ENCODE results near the gene SLC11A2.

DNA sequence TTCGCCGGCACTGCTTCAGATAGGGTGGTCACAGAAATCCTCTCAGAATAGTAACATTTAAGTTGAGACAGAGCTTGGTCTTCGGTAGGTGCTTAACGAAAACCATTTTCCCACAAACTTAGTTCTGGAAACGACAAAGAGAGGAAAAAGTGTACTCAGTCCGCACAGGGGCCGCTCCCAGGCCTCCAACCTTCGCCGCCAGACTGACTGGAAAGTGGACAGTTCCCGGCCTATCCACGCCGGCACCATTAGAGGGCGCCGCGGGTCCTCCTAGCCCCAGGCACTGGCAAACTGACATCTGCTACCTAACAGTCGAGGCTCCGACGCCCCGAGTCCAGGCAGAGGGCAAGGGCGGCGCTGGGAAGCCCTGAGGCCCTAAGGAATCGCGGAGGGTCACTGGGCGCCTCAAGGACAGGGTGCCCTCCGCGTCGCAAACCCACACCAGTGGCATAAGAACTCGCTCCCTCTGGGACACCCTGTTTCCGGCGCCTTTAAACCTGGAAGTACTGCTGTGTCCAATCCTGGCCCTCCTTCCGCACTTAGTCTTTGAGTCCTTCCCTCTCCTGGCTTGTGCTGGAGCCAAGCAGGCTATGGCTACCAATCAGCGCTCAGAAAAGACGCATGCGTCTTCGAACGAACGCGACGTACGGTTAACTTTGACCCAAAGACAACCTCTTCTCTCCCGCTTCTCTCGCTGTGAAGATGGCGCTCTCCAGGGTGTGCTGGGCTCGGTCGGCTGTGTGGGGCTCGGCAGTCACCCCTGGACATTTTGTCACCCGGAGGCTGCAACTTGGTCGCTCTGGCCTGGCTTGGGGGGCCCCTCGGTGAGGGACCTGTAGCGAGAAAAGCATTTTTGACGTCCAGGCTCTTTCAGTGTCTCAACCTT is 21.7 kb upstream of the SLC11A2 start, which contains the start of gene LETMD1:
- TF ChIP-seq POLR2A (IDR thresholded peaks at IDR 0.05; ENCODE audit: insufficient read depth in 1 of 2, low read depth in 2 of 2, low read length in 2 of 2) (peak; percentile 88 to 89), TBL1XR1 (IDR thresholded peaks at IDR 0.05; ENCODE audit: borderline replicate concordance, low read length, partially characterized antibody) (no peak), GATAD1 (CRISPR knock-in tag; IDR thresholded peaks at IDR 0.05) (peak; percentile 88), ZSCAN20 (CRISPR knock-in tag; IDR thresholded peaks at IDR 0.05; ENCODE audit: borderline replicate concordance) (0 out of 2 replicates have a peak, but pooled peaks have one; percentile 46)
- TF ChIP-seq, protein P1, sequence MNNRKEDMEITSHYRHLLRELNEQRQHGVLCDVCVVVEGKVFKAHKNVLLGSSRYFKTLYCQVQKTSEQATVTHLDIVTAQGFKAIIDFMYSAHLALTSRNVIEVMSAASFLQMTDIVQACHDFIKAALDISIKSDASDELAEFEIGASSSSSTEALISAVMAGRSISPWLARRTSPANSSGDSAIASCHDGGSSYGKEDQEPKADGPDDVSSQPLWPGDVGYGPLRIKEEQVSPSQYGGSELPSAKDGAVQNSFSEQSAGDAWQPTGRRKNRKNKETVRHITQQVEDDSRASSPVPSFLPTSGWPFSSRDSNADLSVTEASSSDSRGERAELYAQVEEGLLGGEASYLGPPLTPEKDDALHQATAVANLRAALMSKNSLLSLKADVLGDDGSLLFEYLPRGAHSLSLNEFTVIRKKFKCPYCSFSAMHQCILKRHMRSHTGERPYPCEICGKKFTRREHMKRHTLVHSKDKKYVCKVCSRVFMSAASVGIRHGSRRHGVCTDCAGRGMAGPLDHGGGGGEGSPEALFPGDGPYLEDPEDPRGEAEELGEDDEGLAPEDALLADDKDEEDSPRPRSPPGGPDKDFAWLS (CRISPR knock-in tag; IDR thresholded peaks at IDR 0.05; ENCODE audit: borderline replicate concordance) = no peak

All from HepG2 (cell line).